SKM-1 (cell line): ENCODE data around the gene PHACTR3.

Experiments used
- DNase-seq: peaks from one replicate; lab custom pipeline; 2025; ENCODE audit not compliant: unreplicated experiment; lab: John Stamatoyannopoulos, UW

Gene PHACTR3

DNA sequence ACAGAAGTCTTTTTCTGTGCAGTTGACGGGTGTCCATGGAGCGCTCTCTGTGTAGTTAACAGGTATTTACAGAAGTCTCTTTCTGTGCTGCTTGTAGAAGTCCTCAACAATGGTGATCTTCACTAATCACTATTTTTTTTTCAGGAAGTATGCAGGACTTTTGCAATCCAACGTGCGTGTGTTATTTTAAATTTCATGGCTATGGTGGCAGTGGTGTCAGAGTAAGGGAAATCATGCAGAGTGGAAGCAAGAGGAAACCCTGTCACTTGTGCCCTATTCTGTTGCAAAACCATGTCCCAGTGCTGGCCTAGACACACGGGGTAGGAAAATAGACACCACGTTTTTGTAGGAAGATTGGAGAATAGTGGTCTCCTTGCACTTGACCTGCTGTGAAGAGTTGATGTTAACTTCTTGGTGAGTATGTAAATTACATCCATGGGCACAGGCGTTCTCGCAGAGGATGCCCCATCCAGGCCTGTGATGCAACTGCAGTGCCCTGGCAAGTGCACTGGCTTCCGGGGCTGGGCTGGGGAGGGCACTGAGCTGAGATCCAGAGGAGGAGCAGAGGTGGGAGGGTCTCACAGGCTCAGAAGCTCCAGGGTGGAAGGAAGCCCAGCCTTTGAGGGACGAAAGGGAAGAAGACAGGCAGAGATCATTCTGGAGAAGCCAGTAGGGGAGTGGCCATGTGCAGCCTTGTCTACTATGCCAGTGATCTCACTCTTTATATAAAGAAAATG is 182.6 kb downstream of the PHACTR3 start:
- DNase-seq: peak; percentile 70

DNA sequence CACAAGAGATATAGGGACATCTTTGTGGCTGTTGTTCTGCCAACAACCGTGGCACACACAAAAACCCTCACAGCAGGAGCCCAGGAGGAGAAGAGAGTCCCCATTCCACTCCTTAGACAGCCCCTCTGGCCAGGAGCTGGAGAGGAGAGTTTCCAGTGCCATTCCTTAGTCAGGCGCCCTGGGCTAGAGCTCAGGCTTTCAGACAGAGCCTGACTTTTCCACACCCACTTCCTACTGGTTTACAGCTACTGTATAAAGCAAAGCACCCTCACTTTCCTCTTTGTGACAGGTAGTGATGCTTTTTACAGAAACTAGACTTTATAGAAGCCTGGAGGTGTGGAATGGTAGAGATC is 183.2 kb downstream of the PHACTR3 start:
- no peak for DNase-seq

DNA sequence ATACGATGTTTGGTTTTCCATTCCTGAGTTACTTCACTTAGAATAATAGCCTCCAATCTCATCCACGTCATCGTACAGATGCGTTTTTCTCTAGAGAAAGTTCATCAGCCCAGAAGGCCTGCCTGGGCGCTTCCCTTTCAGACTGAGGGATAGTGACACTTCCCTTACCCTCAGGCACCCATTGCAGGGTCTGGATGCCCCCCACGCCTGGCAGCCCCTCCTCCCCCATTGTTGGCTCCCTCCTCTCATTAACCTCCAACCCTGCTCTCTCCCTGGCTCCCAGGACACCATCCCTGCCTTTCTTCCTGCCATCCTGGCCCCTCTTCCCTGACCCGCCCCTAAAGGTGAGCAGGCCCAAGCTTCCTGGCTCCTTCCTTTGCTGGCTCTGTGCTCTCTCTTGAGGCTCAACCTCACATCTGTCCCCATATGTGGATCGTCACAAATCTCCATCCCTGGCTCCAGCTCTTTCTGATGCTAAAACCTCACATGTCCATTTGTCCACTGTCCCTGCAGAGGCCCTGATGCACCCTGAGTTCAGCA is 183.9 kb downstream of the PHACTR3 start:
- DNase-seq: no peak

DNA sequence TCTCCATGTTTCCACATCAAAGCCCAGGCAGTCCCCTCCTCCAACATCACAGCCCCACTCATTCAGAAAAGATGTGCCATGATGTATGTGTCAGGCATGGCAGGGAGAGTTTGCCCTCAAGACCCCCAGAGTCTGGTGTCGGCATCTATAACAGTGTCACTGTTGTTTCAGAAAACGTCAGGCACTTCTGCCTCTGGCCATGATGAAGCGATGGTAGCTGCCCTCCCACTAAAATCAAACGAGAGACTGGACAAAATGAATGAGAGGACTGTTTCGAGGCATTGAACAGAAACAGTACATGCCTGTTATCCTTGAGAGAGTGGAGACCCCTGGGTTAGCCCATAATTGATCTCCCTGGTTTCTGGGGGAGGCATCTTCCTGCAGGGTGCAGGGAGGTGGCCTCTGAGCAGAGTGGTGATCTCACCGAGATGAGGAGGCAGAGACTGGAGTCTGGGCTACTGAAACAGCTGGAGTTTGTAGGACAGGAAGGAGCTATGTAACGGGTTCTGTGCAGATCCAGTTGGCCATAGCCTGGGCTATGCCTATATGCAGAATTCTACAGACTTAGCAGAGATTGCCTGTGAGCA is 184.6 kb downstream of the PHACTR3 start:
- DNase-seq: no peak

DNA sequence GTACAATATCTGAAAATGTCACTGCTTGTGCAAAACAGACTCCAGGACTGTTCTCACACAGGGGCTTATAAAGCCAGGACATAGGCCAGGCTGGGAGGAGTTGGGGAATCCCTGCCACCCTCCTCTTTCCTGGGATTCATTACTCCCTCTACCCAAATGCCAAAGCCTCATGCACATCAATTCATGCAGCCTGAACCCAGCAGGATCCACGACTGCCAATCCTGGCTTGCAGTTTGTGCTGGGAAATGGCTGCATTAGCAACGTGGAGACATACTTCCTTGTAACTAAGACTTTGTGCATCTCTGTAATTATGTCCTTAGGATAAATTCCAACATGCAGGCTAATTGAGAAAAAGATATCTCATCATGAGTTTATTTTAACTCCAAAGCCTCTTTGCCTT is 185.3 kb downstream of the PHACTR3 start:
- no peak for DNase-seq

DNA sequence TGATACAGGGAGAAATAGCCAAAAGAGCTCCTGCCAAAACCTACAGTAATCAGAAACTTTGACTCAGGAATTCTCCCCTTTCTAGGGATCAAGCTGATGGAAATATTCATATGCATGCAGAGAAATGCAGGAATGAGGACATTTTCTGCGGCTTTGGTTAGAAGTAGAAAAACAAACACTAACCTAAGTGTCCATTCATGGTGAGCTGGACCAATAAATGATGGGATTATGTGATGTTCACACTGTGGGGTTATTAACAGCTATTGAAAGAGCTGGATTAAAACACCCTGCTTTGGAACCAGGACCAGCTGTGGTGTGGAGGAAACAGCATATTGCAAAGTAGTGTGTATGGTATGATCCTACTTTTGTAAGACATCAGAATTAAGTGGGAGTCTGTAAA is 186.0 kb downstream of the PHACTR3 start:
- no peak for DNase-seq

DNA sequence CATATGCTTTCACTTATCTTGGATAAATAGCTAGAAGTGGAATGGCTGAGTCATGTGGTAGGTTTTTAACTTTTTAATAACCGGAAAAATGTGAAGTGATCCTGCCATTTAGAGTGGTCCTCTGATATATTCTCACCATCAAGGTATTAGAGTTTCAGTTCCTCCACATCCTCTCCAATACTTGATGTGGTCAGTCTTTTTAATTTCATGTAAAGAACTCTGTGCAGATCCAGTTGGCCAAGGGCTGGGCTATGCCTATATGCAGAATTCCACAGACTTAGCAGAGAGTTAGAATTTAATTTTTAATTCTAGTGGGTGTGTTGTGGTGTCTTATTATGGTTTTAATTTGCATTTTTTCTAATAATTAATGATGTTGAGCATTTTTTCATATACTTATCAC is 188.0 kb downstream of the PHACTR3 start:
- DNase-seq: no peak

DNA sequence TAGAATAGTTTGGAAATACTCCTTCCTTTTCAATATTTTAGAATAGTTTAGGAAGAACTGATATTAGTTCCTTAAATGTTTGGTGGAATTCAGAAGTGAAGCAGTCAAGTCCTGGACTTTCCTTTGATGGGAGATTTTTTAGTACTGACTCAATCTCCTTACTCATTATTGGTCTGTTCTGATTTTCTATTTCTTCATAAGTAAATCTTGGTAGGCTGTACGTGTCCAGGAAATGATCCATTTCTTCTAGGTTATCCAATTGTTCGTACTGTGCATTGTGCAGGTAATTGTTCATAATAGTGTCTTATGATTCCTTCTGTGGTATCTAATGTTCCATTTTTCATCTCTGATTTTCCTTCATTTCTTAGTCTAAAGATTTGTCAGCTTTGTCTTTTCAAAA is 190.2 kb downstream of the PHACTR3 start:
- DNase-seq: no peak

DNA sequence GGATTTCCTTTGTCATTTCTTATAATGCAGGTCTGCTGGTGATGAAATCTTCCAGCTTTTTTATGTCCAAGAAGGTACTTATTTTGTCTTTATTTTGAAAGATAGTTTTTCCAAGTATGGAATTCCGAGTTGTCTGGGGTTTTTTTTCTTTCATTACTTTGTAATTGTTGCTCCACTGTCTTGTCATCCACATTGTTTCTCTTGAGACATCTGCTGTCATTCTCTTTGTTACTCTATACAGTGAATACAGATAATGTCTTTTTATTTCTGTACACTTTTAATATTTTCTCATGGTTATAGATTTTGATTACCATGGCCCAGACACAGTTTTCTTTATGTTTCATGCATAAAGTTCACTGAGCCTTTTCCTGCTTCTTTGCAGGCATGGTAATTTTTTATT is 196.0 kb downstream of the PHACTR3 start:
- no peak for DNase-seq

DNA sequence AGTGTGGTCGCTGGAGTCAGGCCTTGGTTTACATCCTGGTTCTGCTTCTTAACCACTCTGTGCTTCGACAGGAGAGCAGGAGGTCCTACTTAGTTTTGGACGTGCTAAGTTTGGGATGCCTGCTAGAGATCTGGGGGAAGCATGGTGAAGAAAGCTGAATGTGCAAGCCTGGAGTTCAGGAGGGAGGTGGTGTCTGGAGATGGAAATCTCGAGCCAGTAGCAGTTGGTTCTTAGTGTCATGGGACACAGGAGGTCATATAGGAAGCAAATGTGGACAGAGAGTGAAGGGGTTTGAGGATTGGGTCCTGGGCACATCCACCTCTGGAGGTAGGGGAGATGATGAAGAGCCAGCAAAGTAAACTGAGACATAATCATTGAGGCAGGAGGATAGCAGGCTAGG is 197.7 kb downstream of the PHACTR3 start:
- DNase-seq: no peak

DNA sequence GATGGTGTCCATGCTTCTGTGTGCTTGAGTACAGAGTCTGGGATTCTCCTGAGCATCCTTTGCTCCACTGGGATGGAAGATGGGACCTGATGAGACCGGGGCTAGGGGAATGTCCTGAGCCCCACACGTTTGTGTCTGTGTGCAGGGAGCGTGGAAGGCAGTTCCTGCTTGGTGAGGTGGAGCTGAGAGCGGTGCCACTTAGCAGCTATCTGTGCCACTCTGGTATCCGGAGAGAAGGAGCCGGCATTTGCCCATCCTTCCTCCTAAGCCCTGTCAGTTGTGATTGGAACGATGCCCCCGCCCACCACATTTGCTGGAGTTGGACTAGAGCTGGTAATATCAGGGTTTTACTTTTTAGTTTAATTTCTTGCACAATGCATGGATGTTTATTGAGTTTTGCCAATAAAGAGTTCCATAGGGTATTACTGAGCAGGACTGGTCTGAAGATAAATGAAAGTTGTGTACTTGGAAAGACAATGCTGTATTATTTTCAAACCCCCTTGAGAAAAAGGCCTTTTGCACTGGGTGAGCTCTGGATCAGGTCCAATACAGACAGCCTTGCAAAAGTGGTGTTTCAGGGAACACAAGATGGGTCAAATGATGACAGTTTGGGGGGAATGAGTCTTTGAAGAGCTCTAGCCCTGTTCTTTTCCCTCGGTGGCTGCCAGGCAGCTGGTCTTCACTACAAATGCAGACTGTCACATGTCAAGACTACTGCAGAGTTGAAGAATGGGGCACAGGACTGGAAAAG is 198.3 kb downstream of the PHACTR3 start:
- DNase-seq: no peak

DNA sequence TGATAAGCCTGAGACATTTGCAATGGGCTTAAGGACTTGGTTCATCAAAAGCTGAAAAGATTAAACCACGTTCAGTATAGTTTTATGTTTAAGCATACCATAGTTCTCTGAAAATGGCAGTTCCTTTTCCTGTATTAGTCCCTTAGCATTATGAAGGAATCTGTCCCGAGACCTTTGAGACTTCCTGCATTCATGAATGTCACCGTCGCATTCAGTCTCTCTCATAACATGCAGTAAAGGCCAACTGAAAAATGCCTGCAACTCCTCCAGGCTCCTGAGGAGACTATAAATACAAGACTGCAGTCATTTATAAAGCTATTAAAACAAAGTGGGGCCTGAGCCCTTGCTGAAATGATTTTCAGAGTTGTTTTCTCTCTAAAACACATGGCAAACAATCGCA is 200.0 kb downstream of the PHACTR3 start:
- DNase-seq: no peak

DNA sequence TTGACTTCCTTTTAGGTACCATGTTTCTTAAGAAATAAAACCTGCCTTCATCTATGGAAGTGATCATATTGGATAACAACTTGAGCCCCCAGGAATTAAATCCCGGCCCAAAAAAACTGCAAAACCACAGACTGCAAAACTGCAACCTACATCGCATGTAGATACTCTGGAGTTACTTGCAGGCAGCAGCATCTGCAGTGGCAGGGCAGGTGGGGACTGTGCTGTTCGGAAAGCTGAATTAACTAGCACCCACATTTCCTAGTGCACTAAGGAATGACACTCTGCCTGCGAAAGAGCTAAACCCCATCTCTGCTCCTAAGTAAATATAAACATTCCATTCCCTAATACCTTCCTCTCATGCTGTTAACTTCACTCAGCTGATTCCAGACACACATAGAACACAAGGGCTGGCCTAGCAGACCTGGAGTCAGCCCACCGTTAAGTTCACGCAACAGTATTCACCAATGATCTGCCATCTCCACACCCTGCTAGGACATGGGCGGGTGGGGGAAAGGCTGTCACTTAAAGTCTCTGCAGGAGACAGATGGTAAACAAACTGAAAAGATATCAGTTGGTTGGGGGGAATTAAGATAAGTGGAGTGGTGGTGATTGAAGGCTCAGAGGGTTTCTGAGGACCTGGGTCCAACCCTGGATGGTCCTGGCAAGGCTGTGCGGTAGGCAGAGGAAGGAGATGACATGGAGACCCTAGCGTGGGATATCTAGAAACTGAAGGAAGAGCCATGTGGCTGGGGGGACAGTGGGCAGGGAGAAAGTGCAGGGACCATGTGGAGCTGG is 200.7 kb downstream of the PHACTR3 start:
- DNase-seq: no peak

DNA sequence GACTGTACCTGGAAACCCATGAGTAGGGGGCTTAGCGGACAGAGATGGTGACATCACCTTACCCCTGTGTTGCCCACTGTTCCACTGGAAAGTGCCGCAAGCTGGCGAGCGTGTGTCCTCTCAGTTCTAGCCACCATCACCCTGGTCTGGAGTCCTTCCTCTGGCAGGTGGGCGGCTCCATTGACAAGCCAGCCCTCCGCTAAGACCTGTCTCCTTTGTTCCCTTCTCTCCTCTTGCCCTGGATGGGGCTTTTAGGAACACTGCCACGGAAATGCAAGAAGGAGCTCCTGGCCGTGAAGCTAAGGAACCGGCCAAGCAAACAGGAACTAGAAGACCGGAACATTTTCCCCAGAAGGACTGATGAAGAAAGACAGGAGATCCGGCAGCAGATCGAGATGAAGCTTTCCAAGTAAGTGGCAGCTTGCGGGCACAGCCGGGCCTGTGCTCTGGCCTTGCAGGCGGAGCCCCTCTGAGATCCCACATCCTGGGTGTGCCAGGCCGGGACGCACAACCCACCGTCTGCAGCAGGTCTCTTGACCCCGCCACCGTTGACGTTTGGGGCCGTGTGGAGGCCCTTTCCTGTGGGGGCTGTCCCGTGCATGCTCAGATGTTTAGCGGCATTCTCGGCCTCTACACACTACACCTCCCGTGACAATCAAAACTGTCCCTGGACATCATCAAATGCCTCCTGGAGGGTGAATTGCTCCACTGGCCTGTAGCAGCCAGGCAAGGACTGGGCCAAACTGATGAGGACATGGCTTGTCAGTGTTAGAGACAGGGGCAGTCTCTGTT is 201.6 kb downstream of the PHACTR3 start:
- DNase-seq: no peak

DNA sequence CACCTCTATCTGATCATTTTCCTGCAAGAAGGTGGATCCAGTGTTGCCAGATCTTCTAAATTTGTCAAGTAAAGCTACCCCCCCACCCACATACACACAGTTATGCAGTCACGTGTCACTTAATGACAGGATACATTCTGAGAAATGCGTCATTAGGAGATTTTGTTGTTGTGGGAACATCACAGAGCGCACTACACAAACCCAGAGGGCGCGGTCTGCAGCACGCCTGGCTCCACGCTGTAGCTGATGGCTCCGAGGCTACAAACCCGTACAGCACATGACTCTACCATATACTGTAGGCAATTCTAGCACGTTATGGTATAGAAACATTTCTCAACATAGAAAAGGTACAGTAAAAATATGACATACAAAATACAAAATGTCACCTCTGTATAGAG is 202.2 kb downstream of the PHACTR3 start:
- no peak for DNase-seq

DNA sequence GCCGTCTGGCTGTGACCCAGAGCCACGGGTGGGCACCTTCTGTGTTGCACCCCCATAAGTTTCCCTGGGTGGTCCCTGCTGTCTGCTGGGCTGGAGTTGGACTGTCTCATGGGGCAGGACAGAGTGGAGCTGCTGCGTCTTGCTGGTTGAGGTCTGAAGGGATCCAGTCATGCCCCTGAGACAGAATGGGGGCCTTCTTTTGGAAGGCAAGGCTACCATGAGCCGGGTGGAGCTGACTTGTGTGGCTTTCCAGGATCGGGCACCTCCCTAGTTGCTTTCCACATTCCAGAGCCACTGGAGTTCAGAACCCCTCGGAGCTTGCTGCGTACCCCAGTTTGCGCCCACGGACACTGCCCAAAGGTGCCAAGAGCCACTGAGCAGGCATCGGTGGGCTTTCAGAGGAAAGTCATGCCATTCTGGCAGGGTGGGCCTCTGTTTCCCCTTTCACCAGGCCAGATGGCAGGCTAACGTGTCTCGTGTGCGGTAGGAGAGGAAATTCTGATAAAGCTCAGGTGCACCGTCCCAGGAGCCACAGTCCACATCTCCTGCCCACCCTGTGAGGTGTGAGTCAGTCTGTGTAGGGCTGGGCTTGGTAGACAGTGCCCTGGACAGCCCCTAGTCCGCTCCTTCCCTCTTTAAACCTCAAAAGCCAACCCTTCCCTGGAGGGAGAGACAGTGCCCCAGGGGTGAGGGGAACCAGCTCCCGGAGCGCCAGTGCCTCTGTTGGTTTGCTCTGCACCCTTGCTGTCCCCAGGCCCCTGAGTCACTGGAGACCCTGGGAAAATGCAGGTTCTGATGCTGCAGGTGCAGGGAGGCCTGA is 203.8 kb downstream of the PHACTR3 start:
- DNase-seq: no peak

DNA sequence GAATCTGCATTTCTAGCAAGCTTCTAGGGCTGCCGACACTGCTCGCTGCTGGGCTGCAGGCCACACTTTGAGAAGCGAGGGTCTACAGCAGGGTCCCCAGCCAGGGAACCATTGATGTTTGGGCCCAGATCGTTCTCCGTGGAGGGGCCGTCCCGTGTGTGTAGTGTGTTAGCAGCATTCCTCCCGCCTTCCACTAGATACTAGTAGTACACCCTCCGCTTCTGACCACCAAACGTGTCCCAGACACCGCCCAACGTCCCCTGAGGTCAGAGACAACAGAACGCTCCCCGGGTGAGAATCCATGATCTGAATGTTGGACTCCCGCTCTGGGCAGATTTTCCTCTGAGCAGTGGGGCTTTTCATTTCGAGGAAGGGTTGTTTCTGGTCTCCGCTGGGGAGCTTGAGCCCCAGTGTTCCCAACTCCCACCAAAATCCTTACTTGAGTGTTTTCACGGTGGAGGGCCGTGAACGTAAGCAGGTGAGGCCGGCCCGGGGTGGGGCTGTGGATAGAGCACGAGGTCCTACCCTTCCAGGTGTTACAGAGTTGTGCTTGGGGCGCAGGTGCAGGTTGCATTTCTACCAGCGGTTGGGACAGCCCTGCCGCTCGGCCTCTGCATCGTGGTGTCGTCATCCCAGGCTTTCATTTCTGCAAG is 204.5 kb downstream of the PHACTR3 start:
- DNase-seq: no peak

DNA sequence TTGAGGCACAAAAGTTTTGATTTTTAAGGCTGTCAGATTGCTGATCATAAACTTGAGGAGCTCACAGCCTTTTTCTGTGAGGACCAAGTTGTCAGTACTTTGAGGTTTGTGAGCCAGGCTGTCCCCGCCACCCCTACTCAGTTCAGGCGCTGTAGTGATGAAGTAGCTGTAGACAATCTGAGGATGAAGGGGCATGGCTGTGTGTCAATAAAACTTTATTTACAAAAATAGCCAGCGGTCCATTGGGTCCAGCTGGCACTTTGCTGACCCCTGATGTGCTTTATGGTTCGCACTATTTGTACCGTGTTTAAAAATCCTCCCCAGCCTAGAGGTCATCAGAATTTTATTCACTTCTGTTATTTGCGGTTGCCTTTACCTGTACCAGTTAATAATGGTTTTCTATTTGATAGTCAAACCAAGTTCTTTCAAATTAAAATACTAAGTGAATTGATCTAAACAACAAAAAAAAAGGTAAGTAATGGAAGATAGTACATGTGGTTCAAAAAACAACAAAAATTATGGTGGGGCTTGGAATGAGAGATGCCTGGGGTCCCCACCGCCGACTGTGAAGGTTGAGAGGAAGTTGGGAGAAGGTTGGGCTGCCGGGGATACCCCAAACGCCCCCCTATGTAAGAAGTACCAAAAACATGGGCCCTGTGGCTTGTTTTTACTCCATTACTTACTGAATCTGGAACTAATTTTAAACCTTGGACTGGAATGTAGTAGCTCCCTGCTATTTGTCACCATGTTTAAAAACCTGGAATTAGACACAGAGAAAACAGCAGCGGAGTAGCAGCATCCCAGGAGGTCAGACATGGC is 205.5 kb downstream of the PHACTR3 start:
- no peak for DNase-seq
